ENCODE data around the gene TBX1.
"Not testable (repeated sequence)": the region's sequence is repeated elsewhere in the genome, so short reads cannot be mapped to it uniquely, and the experiment has no call there.

TBX1 gene

GRCh38 chr22:19765477-19766239 is 5.1 kb downstream of the TBX1 start:
- peak; percentile 44 for DNase-seq

GRCh38 chr22:19766240-19766510 is 5.6 kb downstream of the TBX1 start:
- no peak for DNase-seq

GRCh38 chr22:19766511-19767426 is 6.2 kb downstream of the TBX1 start:
- peak; percentile 59 for DNase-seq

DNA sequence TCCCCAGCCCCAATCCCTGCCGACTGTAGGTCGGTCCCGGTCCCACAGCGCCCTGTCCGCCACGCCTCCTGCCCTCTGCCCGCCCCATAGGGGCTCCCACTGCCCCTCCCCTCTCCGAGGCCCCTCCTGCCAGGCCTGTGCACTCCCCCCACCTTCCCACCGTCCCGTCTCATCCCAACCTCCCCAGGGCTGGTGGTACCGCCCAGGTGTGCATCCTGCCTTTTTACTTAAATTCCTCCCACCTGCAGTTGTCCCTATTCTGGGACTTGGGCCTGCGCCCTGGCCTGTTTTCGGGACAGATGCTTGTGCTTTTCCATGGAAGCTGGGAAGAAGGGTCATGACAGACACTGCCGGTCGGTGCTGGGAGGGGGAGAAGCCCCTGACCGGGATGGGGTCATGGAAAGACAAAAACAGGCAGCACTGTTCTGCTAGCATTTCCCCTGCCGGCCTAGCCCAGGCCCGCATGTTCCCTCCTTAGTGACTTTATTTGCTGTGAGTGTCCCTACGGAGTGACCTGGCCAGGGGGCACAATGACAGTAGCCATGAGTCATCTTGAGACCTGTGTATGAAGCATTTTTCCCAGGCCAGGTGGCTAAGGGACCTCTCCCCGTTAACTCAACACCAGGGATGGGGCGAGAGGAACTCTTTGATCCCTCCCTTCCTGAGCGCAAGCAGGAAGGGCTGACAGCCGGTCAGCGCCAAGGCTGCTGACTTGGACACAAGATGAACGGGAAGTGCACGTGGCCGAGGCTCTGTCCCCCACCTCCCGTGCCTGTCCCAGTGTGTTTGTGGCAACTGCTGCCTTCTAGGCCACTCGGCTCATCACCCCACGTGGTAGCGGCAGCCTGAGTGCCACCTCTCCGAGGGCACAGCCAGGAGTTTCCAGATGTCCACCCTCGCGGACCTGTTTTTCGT is 7.1 kb downstream of the TBX1 start:
- DNase-seq = peak; percentile 45

DNA sequence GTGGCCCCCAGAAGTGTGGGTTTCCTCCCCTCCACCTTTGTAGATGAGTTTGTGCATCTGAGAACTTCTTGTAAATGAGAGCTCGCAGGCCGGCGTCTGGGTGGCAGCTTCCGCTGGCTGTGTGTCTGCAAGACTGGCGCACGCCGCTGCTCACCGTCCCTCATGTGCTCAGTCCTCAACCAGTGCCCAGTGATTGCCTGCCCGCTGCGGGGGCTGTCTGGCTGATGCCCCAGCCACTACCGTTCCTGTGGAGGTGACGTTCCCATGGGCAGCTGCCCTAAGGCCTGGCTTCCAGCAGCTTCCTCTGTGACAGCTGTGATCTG is 8.8 kb downstream of the TBX1 start:
- peak; percentile 19 for DNase-seq

DNA sequence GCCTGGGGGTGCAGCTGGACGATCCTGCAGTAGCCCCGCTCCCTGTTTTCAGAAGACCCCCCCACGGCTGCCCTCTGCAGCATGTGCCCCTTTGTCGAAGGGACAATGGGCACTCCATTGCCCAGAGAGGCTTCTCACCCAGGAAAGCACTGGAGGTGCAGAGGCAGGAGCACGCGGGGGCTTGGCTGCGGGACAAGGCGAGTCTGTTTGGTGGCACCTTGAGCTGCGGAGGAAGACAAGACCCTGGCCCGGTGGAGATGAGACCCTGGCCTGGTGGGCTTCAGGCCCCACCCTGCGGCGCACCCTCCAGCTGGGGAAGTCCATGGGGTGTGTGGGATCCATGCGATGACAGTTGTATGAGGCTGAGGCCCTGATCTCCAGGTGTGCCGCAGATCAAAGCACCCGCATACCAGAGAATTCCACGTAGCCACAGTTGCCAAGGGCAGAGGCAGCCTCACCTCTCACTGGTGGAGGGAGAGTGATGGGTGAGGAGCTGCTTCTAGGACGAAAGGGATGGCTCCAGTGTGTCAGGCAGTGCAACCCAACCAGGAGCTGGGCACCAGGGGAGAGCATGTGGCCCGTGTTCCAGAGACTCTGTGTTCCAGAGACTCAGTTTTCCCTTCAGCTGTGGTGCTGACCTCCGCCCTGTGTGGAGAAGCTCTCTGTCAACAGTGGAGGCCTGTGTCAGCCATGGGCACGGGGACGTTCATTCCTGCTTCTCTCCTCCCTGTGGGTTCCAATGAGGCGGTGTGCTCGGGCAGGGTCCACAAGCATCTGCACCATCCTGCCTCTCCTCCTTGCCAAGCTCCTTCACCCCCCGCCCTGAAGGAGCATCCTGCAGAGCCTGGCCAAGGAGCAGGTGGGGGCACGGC is 10.0 kb downstream of the TBX1 start:
- no peak for DNase-seq

DNA sequence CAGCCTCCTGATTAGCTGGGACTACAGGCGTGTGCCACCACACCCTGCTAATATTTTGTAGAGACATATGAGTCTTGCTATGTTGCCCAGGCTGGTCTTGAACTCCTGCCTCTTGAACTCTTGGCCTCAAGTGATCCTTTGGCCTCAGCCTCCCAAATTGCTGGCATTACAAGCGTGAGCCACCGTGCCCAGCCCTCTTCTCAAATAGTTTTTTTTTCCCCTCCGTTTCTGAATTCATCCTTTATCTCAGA is 11.8 kb downstream of the TBX1 start:
- DNase-seq = no peak

DNA sequence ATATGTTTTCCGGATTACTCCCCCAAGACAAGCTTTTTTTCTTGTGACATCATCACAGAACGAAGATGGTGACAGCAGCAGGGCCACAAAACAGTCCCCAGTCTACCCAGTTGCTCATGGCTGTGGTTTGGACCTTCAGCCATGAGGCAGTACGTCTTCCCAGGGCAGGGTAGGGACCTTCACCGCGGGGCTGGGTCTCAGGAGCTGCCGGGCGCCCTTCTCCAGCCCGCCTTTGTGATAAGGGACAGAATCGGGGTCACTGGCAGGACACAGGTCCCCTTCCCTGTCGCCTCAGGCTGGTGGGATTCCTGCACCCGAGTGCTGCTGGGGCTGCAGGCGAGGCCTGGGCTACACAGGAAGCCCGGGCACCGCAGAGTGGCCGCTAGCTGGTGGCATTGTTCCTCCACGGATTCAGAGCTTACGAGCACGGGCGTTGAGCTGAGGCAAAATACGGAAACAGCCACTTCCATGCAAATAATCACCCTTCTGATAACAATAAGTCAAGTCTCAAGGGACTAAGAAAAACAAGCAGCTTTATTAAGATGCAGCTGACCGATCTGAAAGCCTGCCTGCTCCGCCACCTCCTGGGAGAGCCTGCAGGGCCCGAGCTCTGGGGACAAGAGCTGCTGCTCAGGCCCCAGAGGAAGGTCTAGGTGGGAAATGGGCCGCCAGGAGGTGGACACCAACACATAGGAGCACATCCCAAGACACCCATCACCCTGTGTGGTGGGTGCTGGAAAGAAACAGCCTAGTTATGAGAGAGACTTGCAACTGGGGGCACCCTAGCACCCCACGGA is 12.3 kb downstream of the TBX1 start:
- peak; percentile 39 for DNase-seq

- DNase-seq = no peak
These were observed 13.0 kb downstream of the TBX1 start for GRCh38 chr22:19773470-19774040.

- no peak for DNase-seq
These were observed 14.1 kb downstream of the TBX1 start for GRCh38 chr22:19774628-19775027.

GRCh38 chr22:19775496-19776325 is 15.1 kb downstream of the TBX1 start:
- DNase-seq = no peak

- no peak for DNase-seq
These were observed 16.0 kb downstream of the TBX1 start for GRCh38 chr22:19776433-19777031.

DNA sequence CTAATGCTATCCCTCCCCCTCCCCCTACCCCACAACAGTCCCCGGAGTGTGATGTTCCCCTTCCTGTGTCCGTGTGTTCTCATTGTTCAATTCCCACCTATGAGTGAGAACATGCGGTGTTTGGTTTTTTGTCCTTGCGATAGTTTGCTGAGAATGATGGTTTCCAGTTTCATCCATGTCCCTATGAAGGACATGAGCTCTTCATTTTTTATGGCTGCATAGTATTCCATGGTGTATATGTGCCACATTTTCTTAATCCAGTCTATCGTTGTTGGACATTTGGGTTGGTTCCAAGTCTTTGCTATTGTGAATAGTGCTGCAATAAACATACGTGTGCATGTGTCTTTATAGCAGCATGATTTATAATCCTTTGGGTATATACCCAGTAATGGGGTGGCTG is 16.6 kb downstream of the TBX1 start:
- DNase-seq = not testable (repeated sequence)

- no peak for DNase-seq
These were observed 18.4 kb downstream of the TBX1 start for GRCh38 chr22:19779011-19779421.

GRCh38 chr22:19779685-19780268 is 19.2 kb downstream of the TBX1 start:
- DNase-seq = no peak

DNA sequence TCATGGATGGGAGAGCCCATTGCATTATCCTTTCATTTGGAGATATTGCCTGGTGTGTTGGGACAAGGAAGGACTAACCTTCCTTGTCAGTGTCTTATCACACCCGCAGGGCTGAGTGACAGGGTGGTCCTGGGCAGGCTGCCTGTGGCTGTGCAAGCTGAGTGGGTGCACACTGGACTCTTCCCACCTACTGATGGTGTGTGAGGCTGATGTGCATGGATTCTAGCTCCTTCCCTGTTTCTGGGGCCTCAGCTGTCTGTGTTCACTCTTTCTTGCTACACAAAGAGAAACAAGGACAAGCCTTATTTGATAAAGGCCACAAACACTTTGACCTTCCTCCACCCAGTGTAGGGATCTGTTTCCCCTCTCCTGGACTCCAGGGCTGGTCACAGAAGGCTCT is 22.0 kb downstream of the TBX1 start:
- DNase-seq = no peak

- DNase-seq = no peak
These were observed 23.2 kb downstream of the TBX1 start for GRCh38 chr22:19783586-19784383.

DNA sequence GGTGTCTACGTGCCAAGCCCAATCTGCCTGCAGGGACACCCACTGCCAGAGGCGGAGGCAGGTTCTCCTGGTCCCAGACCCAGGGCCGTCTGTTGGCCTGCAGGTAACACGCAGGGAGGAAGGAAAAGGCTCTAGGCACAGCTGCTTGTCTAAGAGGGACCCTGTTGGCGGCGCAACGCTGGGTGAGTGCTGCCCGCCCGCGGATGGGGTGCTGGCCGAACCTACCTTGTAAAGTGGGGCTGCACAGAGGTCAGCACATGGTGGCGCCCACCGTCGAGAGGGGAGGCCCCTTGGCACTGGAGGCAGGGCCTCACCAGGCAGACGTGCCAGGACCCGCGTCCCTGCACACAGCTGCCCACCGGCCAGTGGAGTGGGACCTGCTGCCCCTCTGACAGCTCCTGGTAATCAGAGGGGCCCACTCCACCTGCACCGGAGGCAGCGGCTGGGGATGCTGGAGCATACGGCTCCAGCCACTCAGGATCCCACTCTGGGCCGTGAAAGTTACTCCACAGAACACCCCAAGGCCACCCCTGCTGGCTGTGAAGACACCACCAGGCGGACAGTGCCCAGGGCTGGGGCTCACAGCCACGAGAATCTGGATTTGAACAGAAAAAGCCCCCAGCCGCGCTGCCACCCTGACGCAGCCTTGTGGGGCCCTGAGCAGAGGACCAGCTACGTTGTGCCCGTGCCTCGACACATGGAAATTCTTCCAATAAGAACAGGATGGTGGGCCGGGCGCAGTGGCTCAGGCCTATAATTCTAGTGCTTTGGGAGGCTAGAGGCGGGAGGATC is 24.0 kb downstream of the TBX1 start:
- DNase-seq = no peak

Measured in retina (tissue), 1 donor.